Gastroesophageal sphincter (tissue), 4 donors: Measurements from ENCODE around the gene SEL1L. TPM values are rescaled to one million over a fixed set of nuclear protein-coding genes. Genes with fewer than 3 reads are reported as not detected.

Source experiments
- ATAC-seq: fragments of 150-250 bp; one replicate; pipeline ENCODE4 v1.9.1; 2016; ENCODE audit warnings: mild to moderate bottlenecking, moderate library complexity
- H3K27ac ChIP-seq, 4 donors: fragments of 200-600 bp; sonication (generic) in 3 of 4; 1 replicate in 3 of 4; 2 replicates in 1 of 4; pipeline ENCODE4 v1.5.1; 2016 to 2019
- H3K27me3 ChIP-seq: fragments of 200-600 bp; sonication (generic); one replicate; pipeline ENCODE4 v1.5.1; 2019
- H3K36me3 ChIP-seq, 2 donors: fragments of 200-600 bp; sonication (generic); one replicate each; pipeline ENCODE4 v1.5.1; 2019; ENCODE audit warnings: control low read depth in 1 of 2
- H3K4me1 ChIP-seq, 3 donors: fragments of 200-600 bp; sonication (generic); 1 replicate in 2 of 3; 2 replicates in 1 of 3; pipeline ENCODE4 v1.5.1; 2016 to 2019; ENCODE audit warnings: control low read depth in 2 of 3
- H3K4me3 ChIP-seq, 2 donors: fragments of 200-600 bp; sonication (generic); one replicate each; pipeline ENCODE4 v1.5.1; 2019; ENCODE audit warnings: mild to moderate bottlenecking in 1 of 2, moderate library complexity in 1 of 2
- H3K9me3 ChIP-seq, 3 donors: fragments of 200-600 bp; sonication (generic); one replicate each; pipeline ENCODE4 v1.5.1; 2017 to 2019; ENCODE audit warnings: control low read depth in 2 of 3
- CTCF ChIP-seq, 4 experiments: fragments of 200-600 bp in 2 of 4; fragments of 450-650 bp in 2 of 4; sonication (generic) in 1 of 4; IDR thresholded peaks; one replicate each; pipeline ENCODE4 v1.5.1; 2017 to 2019; ENCODE audit warnings: antibody characterized with exemption in 4 of 4, mild to moderate bottlenecking in 2 of 4, moderate library complexity in 2 of 4
- EP300 ChIP-seq: sonication (generic); formaldehyde crosslinking; IDR thresholded peaks from one replicate; pipeline ENCODE4 v1.6.1; 2017; ENCODE audit warnings: antibody characterized with exemption, mild to moderate bottlenecking
- POLR2A ChIP-seq, 2 donors: fragments of 450-650 bp; IDR thresholded peaks; one replicate each; pipeline ENCODE4 v1.6.1; 2017; ENCODE audit warnings: antibody characterized with exemption in 2 of 2, mild to moderate bottlenecking in 2 of 2, moderate library complexity in 1 of 2
- POLR2AphosphoS5 ChIP-seq: sonication (generic); formaldehyde crosslinking; IDR thresholded peaks from one replicate; pipeline ENCODE4 v1.6.1; 2017; ENCODE audit warnings: antibody characterized with exemption
- WGBS, 2 donors: methylation state at CpG; one replicate each; pipeline ENCODE4 v1.1.5; 2018; ENCODE audit warnings: low coverage in 1 of 2; 5-methylcytosine and 5-hydroxymethylcytosine counted together
- total RNA-seq, 4 donors: library from RNA; depleted of rRNA; stranded (reverse); fragments of >200 nt; gene quantifications; one replicate each; pipeline ENCODE4 v1.1.0, GENCODE V29; 2016

SEL1L gene
- total RNA-seq, 4 donors from 2014 or later: 53.7 to 82.8 (median 71.6) TPM

- no peaks in the 10 kb centered on the region for H3K9me3 ChIP-seq
- no peak for ATAC-seq
- no peak for TF ChIP-seq EP300
- TF ChIP-seq POLR2AphosphoS5: no peak
- TF ChIP-seq POLR2A (IDR thresholded peaks at IDR 0.05): no peak
- TF ChIP-seq CTCF (IDR thresholded peaks at IDR 0.05): no peak
- WGBS, 2 donors: 75 to 89% methylated on average over 3 of the region's 3 CpGs
- H3K27me3 ChIP-seq: peaks cover 83% of the 10 kb centered on the region
- peaks cover 0 to 20% (median 14%) of the 10 kb centered on the region in 3 donors for H3K4me1 ChIP-seq
- H3K4me3 ChIP-seq: no peak overlapping the region
- no peaks in the 10 kb centered on the region for H3K36me3 ChIP-seq
- no peak overlapping the region for H3K27ac ChIP-seq
These were observed 93.6 kb downstream of the SEL1L start for GRCh38 chr14:81440041-81440440.

DNA sequence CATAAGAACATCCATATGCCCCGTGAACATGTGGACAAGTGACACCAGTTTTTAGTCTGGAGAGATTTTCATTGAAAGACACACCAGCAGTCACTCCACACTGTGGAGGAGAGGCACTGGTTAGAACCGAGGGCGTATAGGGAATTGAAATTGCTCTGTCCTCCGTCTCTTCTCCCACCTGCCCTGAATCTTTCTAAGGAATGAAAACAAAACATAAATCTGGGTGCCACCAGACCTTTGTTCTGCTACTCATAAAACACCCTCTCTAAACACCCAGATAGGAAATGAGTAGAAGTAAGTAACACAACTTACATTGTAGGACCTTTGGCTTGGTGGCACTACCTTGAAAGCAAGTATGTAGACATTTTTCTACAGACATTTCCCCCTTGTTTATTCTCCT, 96.4 kb downstream of the SEL1L start:
- TF ChIP-seq CTCF (IDR thresholded peaks at IDR 0.05) (no peak), POLR2A (IDR thresholded peaks at IDR 0.05) (no peak), EP300 (no peak), POLR2AphosphoS5 (no peak)
- H3K36me3 ChIP-seq: no peaks in the 10 kb centered on the region
- no peaks in the 10 kb centered on the region for H3K9me3 ChIP-seq
- H3K4me1 ChIP-seq: peaks cover 0 to 21% (median 14%) of the 10 kb centered on the region in 3 donors
- no peak for ATAC-seq
- H3K4me3 ChIP-seq: no peak overlapping the region
- H3K27ac ChIP-seq: no peak overlapping the region
- peaks cover 96% of the 10 kb centered on the region for H3K27me3 ChIP-seq
- 20 to 48% methylated on average over 1 to 4 of the region's 4 CpGs for WGBS, 2 donors

- TF ChIP-seq POLR2AphosphoS5: no peak
- peak in 1 of 2 donors; percentile 27 for TF ChIP-seq POLR2A (IDR thresholded peaks at IDR 0.05)
- Histone ChIP-seq H3K27me3 (peaks cover 95% of the 10 kb centered on the region), H3K27ac (peak overlapping the region in 3 of 4 donors; percentile 64 to 71 (median 67)), H3K36me3 (no peaks in the 10 kb centered on the region), H3K4me3 (peak overlapping the region; percentile 12 to 68), H3K4me1 (peaks cover 0 to 21% (median 14%) of the 10 kb centered on the region in 3 donors), H3K9me3 (no peaks in the 10 kb centered on the region)
- WGBS, 2 donors: 17% methylated on average over 1 of the region's 79 CpGs; no CpG with 5 or more reads in 1 of the 2 donors
- peak; percentile 96 for ATAC-seq
These were observed 97.1 kb downstream of the SEL1L start for GRCh38 chr14:81436296-81437138.

- H3K9me3 ChIP-seq: no peaks in the 10 kb centered on the region
- WGBS, 2 donors: 0% methylated on average over 1 of the region's 73 CpGs
- H3K36me3 ChIP-seq: no peaks in the 10 kb centered on the region
- peak overlapping the region; percentile 12 to 68 for H3K4me3 ChIP-seq
- H3K4me1 ChIP-seq: peaks cover 0 to 21% (median 14%) of the 10 kb centered on the region in 3 donors
- peak; percentile 42 for ATAC-seq
- peak overlapping the region in 3 of 4 donors; percentile 64 to 71 (median 67) for H3K27ac ChIP-seq
- peaks cover 95% of the 10 kb centered on the region for H3K27me3 ChIP-seq
- TF ChIP-seq POLR2AphosphoS5 (no peak), POLR2A (IDR thresholded peaks at IDR 0.05) (no peak), EP300 (no peak), CTCF (IDR thresholded peaks at IDR 0.05) (no peak)
These were observed 98.0 kb downstream of the SEL1L start for GRCh38 chr14:81435391-81436295.

DNA sequence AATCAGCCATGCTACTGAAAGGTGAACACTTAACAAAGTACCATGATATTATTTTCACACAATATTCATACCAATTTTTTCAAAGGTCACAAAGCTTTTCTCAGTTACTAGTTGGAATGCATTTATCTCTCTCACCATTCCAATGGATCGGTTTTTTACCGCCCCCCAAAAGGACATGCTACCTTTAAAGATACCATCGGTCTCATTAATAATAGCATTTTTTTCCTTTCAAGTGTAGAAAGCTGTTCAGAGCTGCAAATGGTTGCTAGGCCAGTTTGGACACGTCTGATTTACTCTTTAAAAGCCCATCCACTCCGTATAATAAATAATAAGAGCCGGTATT, 98.6 kb downstream of the SEL1L start:
- TF ChIP-seq EP300: no peak
- TF ChIP-seq POLR2A (IDR thresholded peaks at IDR 0.05): no peak
- TF ChIP-seq POLR2AphosphoS5: no peak
- no peak for TF ChIP-seq CTCF (IDR thresholded peaks at IDR 0.05)
- Histone ChIP-seq H3K4me1 (peaks cover 0 to 21% (median 14%) of the 10 kb centered on the region in 3 donors), H3K9me3 (no peaks in the 10 kb centered on the region), H3K27ac (no peak overlapping the region), H3K27me3 (peaks cover 91% of the 10 kb centered on the region), H3K36me3 (no peaks in the 10 kb centered on the region), H3K4me3 (peak overlapping the region in 1 of 2 donors; percentile 68)
- 21 to 33% methylated on average over 4 to 6 of the region's 6 CpGs for WGBS, 2 donors
- no peak for ATAC-seq
